Activated CD4-positive, alpha-beta T cell treated with anti-CD3 and anti-CD28 coated beads, Interleukin-2, amount 10 ng/mL, durations not matched to agents 7 days and 5 days (primary cell): ENCODE measurements around the gene CCDC154. TPM values are rescaled to one million over a fixed set of nuclear protein-coding genes. Genes with fewer than 3 reads are reported as not detected.
"Not testable (repeated sequence)": the region's sequence is repeated elsewhere in the genome, so short reads cannot be mapped to it uniquely, and the experiment has no call there.

Experiments used
- CTCF ChIA-PET: fragments of 350-600 bp; sonication (Branson Sonifier 250); formaldehyde crosslinking; loops from one replicate; lab custom pipeline; 2021; ENCODE audit warnings: antibody characterized with exemption; lab: Charles Lee
- POLR2A ChIA-PET: fragments of 350-600 bp; sonication (Branson Sonifier 250); formaldehyde crosslinking; loops from one replicate; lab custom pipeline; 2021; ENCODE audit warnings: antibody characterized with exemption; lab: Charles Lee
- DNase-seq: peaks from one replicate; pipeline ENCODE4 v3.0.0-alpha.2; 2020
- H3K27ac Mint-ChIP-seq: one replicate; pipeline ENCODE4 v1.8.0; 2021; ENCODE audit warnings: mild to moderate bottlenecking, moderate library complexity, mixed read lengths
- H3K27me3 Mint-ChIP-seq: one replicate; pipeline ENCODE4 v1.8.0; 2021; ENCODE audit warnings: mixed read lengths
- H3K36me3 Mint-ChIP-seq: one replicate; pipeline ENCODE4 v1.8.0; 2021; ENCODE audit warnings: low read depth, mixed read lengths
- H3K4me1 Mint-ChIP-seq: one replicate; pipeline ENCODE4 v1.8.0; 2021; ENCODE audit warnings: mixed read lengths
- H3K4me3 Mint-ChIP-seq: one replicate; pipeline ENCODE4 v1.8.0; 2021; ENCODE audit warnings: mild to moderate bottlenecking, moderate library complexity, mixed read lengths
- H3K9me3 Mint-ChIP-seq: one replicate; pipeline ENCODE4 v1.8.0; 2021; ENCODE audit warnings: mixed read lengths
- total RNA-seq, 2 experiments: library from RNA; stranded (reverse); gene quantifications; one replicate each; pipeline ENCODE4 v1.2.3, GENCODE V29; 2021

Gene CCDC154
- total RNA-seq, 2 experiments from 2014 or later, result 1.9 to 2.7 TPM

DNA sequence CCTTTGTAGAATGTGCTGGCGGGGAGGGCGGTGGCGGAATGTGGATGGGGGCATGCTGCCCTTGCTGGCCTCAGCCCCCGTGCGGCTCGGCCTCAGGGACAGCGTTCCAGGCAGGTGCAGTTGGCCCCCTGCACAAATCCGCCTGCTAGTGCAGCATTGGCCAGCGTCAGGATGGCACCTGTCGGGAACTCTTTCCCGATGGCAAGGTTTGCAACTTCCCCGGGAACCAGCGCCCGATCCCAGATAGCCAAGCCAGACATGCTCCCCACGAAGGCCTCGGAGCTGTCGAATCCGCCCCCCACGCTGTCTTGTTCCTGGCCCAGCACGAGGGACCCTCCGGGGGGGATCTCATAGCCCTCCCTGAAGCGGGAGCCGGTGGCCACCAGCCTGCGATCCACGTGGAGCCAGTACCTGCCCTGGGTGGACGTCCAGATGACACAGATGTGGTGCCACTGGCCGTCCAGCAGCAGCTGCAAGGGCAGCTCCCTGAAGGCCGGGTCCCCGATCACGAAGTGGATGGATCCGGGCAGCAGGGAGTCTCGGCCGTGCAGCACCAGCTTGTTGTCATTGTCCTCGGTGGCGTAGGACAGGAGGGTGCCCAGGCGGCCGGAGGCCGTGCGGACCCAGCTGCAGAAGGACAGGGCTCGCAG lies 41.6 kb upstream of the CCDC154 start:
- POLR2A ChIA-PET, result no interaction called here
- H3K27me3 Mint-ChIP-seq, result no peaks in the 10 kb centered on the region
- CTCF ChIA-PET, result no interaction called here

DNA sequence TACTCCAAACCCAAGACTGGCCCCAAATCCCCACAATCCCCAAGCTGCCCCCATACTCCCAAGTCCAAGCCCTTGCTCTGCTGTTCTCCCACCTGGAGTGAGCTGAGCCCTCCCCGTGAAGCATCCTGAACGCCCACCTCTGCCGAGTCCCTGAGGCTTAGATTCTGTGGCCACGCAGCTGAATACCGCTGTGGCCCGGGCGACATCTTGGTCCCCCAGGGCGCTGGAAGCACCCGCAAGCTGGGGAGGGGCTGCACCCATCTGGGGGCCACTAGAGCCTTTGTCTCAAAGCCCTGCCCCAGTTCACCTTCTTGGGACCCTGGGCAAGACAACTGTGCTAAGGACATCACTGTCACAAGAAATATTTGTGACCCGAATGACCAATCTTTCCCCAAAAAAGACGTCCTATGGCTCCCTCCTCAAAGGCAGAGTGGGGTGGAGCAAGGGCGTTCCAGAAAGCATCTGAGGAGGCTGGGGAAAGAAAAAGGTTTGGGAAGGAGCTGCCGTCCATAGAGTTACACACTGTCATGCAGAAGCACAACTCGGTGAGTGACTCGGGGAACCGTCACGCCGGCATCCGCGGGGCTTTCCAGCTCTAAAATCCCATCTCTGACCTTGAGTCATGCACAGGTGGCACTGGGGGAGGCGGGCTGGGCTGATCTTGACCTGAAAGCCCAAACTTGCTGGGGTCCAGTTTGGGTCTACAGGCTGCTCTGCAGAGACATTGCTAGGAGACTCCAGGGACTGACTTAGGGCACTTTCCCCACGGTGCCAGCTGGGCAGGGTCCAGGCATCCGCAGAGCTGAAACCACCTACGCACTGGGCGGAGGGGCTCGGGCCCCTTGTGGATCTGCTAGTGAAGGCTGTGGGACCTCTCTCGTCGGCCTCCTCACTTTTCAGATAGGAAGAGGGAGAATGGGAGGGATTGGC lies 37.8 kb upstream of the CCDC154 start:
- no peaks in the 10 kb centered on the region for H3K9me3 Mint-ChIP-seq
- no peaks in the 10 kb centered on the region for H3K36me3 Mint-ChIP-seq
- ChIA-PET POLR2A (no interaction called here), CTCF (interaction anchor here (0.5 to 1.4 kb wide), 2 partner anchors 10 to 387 kb away, joined by 3 to 4 read pairs; partner anchors contain the start of gene TELO2)
- no peaks in the 10 kb centered on the region for H3K4me1 Mint-ChIP-seq
- H3K27me3 Mint-ChIP-seq, result no peaks in the 10 kb centered on the region
- no peak for DNase-seq
- no peak overlapping the region for H3K4me3 Mint-ChIP-seq
- no peak overlapping the region for H3K27ac Mint-ChIP-seq

More for the DNA sequence above, 41.6 kb upstream of the CCDC154 start:
- Mint-ChIP-seq H3K9me3 (no peaks in the 10 kb centered on the region), H3K27ac (no peak overlapping the region), H3K4me1 (no peaks in the 10 kb centered on the region), H3K4me3 (no peak overlapping the region), H3K36me3 (no peaks in the 10 kb centered on the region)
- DNase-seq, result no peak

GRCh38 chr16:1478937-1479336 lies 34.6 kb upstream of the CCDC154 start:
- H3K9me3 Mint-ChIP-seq, H3K27me3 Mint-ChIP-seq, POLR2A ChIA-PET, H3K4me1 Mint-ChIP-seq, H3K4me3 Mint-ChIP-seq, DNase-seq, H3K36me3 Mint-ChIP-seq, CTCF ChIA-PET, H3K27ac Mint-ChIP-seq: not testable (repeated sequence)

- Mint-ChIP-seq H3K4me3 (no peak overlapping the region), H3K27ac (no peak overlapping the region), H3K27me3 (no peaks in the 10 kb centered on the region), H3K9me3 (no peaks in the 10 kb centered on the region), H3K36me3 (no peaks in the 10 kb centered on the region), H3K4me1 (peaks cover 16% of the 10 kb centered on the region)
- CTCF ChIA-PET, result interaction anchor here (0.6 to 1.1 kb wide), 2 partner anchors 229 to 962 kb away, joined by 3 to 4 read pairs; partner anchors contain the start of gene MAPK8IP3
- no peak for DNase-seq
- POLR2A ChIA-PET, result no interaction called here
These were observed 32.7 kb upstream of the CCDC154 start for GRCh38 chr16:1477033-1477432.

DNA sequence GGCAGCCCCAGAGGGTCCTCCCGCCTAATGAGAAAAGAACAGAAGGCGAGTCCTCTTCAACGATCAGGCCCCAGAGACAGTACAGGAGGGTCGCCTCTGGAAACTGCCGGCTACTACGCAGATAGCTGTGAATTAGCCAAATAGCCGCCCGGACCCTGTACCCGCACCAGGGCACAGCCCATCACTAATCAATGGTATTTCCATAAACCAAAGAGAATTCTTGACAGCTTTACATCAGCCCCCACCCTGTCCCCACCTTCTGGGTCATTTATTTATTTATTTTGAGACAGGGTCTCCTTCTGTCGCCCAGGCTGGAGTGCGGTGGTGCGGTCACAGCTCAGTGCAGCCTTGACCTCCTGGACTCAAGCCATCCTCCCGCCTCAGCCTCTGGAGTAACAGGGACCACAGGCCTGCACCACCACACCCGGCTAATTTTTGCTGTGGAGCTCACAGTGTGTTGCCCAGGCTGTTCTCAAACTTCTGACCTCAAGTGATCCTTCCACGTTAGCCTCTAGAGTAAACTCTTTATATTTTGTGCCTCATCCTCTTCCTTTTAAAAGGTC lies 31.3 kb upstream of the CCDC154 start:
- Mint-ChIP-seq H3K9me3 (no peaks in the 10 kb centered on the region), H3K27ac (peak overlapping the region; percentile 90), H3K4me1 (peaks cover 27% of the 10 kb centered on the region), H3K27me3 (no peaks in the 10 kb centered on the region), H3K36me3 (no peaks in the 10 kb centered on the region), H3K4me3 (peak overlapping the region; percentile 81)
- POLR2A ChIA-PET, result no interaction called here
- no peak for DNase-seq
- CTCF ChIA-PET, result interaction anchor here (0.8 to 1.1 kb wide), 2 partner anchors 11 to 97 kb away, joined by 3 read pairs; no protein-coding TSS in a partner anchor

- Mint-ChIP-seq H3K4me3 (peak within 1 kb of the TSS; percentile 81), H3K27me3 (no peaks in the 10 kb centered on the region), H3K36me3 (no peaks in the 10 kb centered on the region), H3K4me1 (peaks cover 29% of the 10 kb centered on the region), H3K27ac (peak within 1 kb of the TSS; percentile 90), H3K9me3 (no peaks in the 10 kb centered on the region)
- CTCF ChIA-PET, result interaction anchor here (1.1 kb wide), 1 partner anchor 12 kb away, joined by 3 read pairs; no protein-coding TSS in a partner anchor
- POLR2A ChIA-PET, result no interaction called here
- peak; percentile 89 for DNase-seq
These were observed 30.6 kb upstream of the CCDC154 start, which contains the start of gene CLCN7 for GRCh38 chr16:1474796-1475551. Gene CLCN7, minus strand, starts transcription at chr16:1475028. Its CDS starts 54 bp downstream, at chr16:1474974.

DNA sequence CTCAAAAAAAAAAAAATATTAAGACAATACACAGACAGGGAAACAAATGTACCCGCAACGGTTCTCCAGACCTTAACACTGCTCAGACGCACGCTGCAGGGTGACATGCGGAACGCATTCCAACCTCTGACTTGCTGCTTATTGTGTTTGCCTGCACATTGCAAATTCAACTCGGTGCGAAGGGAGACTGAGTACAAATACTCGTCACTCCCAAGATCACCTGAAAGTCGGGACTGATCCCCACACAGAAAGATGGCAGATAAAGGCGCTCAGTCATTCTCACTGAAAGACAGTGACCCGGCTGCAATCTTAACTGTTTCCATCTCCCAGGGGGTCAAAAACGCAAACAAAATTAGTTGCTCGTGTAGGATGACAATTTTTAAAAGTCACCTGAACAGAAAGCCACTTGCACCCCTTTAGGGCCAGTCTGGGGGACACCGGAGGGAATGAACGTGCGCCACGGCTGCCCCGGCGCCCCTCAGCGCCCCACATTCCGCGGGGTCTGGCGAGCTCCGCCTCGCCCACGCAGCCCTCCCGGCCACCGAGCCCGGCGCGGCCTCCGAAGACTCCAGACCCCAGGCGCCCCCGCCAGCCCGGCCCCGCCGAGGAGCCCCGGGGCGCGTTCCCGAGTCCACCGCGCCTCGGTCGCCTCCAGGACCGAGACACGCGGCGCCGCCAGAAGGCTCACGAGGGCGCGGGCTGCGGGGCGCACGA lies 29.9 kb upstream of the CCDC154 start:
- H3K4me1 Mint-ChIP-seq, result peaks cover 32% of the 10 kb centered on the region
- H3K36me3 Mint-ChIP-seq, result no peaks in the 10 kb centered on the region
- H3K9me3 Mint-ChIP-seq, result no peaks in the 10 kb centered on the region
- POLR2A ChIA-PET, result no interaction called here
- peak overlapping the region; percentile 72 for H3K4me3 Mint-ChIP-seq
- peak overlapping the region; percentile 41 for H3K27ac Mint-ChIP-seq
- DNase-seq, result no peak
- CTCF ChIA-PET, result no interaction called here
- H3K27me3 Mint-ChIP-seq, result no peaks in the 10 kb centered on the region

GRCh38 chr16:1472974-1473373 lies 28.6 kb upstream of the CCDC154 start:
- CTCF ChIA-PET, result interaction anchor here (0.6 kb wide), 1 partner anchor 65 kb away, joined by 3 read pairs; no protein-coding TSS in a partner anchor
- H3K9me3 Mint-ChIP-seq, result no peaks in the 10 kb centered on the region
- POLR2A ChIA-PET, result no interaction called here
- H3K27ac Mint-ChIP-seq, result no peak overlapping the region
- no peak for DNase-seq
- H3K4me1 Mint-ChIP-seq, result peaks cover 32% of the 10 kb centered on the region
- peak overlapping the region; percentile 52 for H3K4me3 Mint-ChIP-seq
- H3K36me3 Mint-ChIP-seq, result no peaks in the 10 kb centered on the region
- no peaks in the 10 kb centered on the region for H3K27me3 Mint-ChIP-seq

DNA sequence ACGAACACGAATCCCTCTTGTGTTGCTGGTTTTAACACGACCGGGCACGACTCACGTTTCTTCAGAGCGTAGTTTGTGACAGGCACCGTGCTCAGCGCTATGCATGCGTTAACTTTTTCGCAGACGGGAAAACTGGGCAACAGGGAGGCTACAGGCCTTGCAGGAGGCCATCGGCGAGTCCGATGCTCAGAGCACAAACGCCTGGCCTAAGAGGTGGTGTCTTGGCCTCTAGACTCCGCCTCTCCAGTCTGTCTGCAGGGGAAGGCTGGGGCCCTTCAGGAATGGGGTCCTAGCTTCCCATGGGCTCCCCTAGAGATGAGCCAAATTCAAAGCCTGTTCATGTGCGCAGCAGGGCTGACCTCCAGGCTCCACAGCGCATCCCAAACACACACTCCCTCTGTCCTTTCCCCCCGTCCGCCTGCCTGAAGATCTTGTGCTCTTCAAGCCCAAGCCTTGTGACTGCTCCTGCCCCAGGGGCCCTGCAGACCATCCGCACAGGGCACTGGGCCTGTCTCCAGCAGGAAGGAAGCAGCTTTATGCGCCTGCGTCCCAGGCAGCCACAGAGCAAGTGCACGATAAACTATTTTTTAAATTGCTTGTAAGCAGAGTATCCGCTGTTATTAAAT lies 27.3 kb upstream of the CCDC154 start:
- CTCF ChIA-PET, result interaction anchor here (0.8 to 1.0 kb wide), 3 partner anchors 8 to 234 kb away, joined by 3 read pairs; partner anchors contain the start of gene MAPK8IP3
- H3K4me3 Mint-ChIP-seq, result no peak overlapping the region
- no peaks in the 10 kb centered on the region for H3K36me3 Mint-ChIP-seq

DNA sequence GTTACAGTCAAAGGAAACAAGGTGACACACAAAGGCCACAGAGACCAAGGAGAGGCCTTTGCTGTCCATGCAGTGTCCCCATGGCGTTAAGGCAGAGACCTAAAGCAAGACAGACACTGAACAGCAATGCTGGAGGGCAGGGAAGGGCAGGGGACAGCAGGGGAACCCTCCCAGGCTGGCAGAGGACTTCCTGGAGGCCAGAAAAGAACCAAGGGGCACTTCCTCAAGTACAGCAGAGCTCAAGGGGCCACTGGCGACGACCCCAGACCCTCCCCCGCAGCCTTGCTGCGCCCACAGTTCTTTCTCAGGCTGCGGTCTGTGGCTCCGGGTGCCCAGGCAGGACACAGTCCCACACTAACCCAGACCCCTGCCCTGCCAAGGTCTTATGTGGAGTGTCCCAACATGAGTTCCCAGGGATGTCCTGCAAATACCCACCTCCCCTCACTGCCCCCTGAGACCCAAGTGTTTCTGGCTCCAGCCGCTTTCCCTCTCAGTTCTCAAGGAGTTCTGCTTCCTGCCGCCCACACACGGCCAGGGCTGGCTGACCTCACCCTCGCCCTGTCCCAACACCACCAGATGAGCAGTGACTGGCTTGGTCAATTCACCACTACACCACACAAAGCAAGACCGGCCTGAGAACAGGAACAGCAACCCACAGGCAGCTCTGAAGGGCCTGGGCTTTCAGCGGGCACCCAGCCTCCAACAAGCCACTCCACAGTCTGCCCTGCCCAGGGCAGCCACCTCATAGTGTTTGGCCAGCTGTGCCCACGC lies 26.3 kb upstream of the CCDC154 start:
- Mint-ChIP-seq H3K9me3 (no peaks in the 10 kb centered on the region), H3K36me3 (no peaks in the 10 kb centered on the region), H3K27me3 (no peaks in the 10 kb centered on the region), H3K27ac (peak overlapping the region; percentile 66), H3K4me3 (no peak overlapping the region), H3K4me1 (peaks cover 28% of the 10 kb centered on the region)
- ChIA-PET CTCF (interaction anchor here (0.6 to 1.1 kb wide), 4 partner anchors 9 to 235 kb away, joined by 3 to 4 read pairs (median 3); partner anchors contain the start of gene MAPK8IP3), POLR2A (no interaction called here)
- no peak for DNase-seq

More for the DNA sequence above, 27.3 kb upstream of the CCDC154 start:
- peaks cover 32% of the 10 kb centered on the region for H3K4me1 Mint-ChIP-seq
- peak overlapping the region; percentile 66 for H3K27ac Mint-ChIP-seq
- no peaks in the 10 kb centered on the region for H3K27me3 Mint-ChIP-seq
- H3K9me3 Mint-ChIP-seq, result no peaks in the 10 kb centered on the region
- POLR2A ChIA-PET, result no interaction called here
- no peak for DNase-seq
